PC-9 (cell line): ENCODE data around the gene SDK2. TPM values are rescaled to one million over a fixed set of nuclear protein-coding genes. Genes with fewer than 3 reads are reported as not detected.

Experiments
- BruUV-seq: library from RNA; stranded (reverse); fragments of 400-500 nt; replicated peaks from 2 replicates; lab custom pipeline; 2021; lab: Mats Ljungman, UMichigan
- CTCF ChIA-PET: fragments of 300-600 bp; sonication (Branson Sonifier 250); formaldehyde crosslinking; loops from one replicate; lab custom pipeline; 2022; ENCODE audit warnings: antibody characterized with exemption; lab: Charles Lee
- POLR2A ChIA-PET: fragments of 300-600 bp; sonication (Branson Sonifier 250); formaldehyde crosslinking; loops from one replicate; lab custom pipeline; 2022; ENCODE audit warnings: antibody characterized with exemption; ENCODE audit not compliant: unreplicated experiment; lab: Charles Lee
- DNase-seq, 2 experiments: peaks; one replicate each; pipeline versions ENCODE4 v3.0.0 to v3.0.0-alpha.2; 2015 to 2022; ENCODE audit warnings: mixed read lengths in 1 of 2
- H2AFZ ChIP-seq: fragments of 200-600 bp; sonication (generic); 2 replicates; pipeline ENCODE4 v1.8.1; 2017; ENCODE audit warnings: antibody characterized with exemption
- H3F3A ChIP-seq: fragments of 200-600 bp; sonication (generic); 2 replicates; pipeline ENCODE4 v1.8.1; 2017; ENCODE audit warnings: antibody characterized with exemption, mild to moderate bottlenecking, low read depth; ENCODE audit not compliant: insufficient read depth
- H3K27ac ChIP-seq: fragments of 200-600 bp; sonication (generic); 2 replicates; pipeline ENCODE4 v1.6.1; 2016; ENCODE audit warnings: mixed run types
- H3K27me3 ChIP-seq: fragments of 200-600 bp; sonication (generic); 2 replicates; pipeline ENCODE4 v1.6.1; 2016; ENCODE audit warnings: low read depth, mixed run types; ENCODE audit not compliant: insufficient read depth
- H3K36me3 ChIP-seq: fragments of 200-600 bp; sonication (generic); 2 replicates; pipeline ENCODE4 v1.6.1; 2016; ENCODE audit warnings: low read depth, mixed run types
- H3K4me1 ChIP-seq: fragments of 200-600 bp; sonication (generic); replicated peaks from 2 replicates; pipeline ENCODE4 v1.6.1; 2016; ENCODE audit warnings: mixed run types; ENCODE audit not compliant: insufficient read depth
- H3K4me2 ChIP-seq: fragments of 200-600 bp; sonication (generic); 2 replicates; pipeline ENCODE4 v1.6.1; 2017; ENCODE audit warnings: mixed run types
- H3K4me3 ChIP-seq: fragments of 200-600 bp; sonication (generic); 2 replicates; pipeline ENCODE4 v1.6.1; 2016; ENCODE audit warnings: mixed run types
- H3K79me2 ChIP-seq: fragments of 200-600 bp; sonication (generic); 2 replicates; pipeline ENCODE4 v1.6.1; 2017; ENCODE audit warnings: low read depth, mixed run types
- H3K9me2 ChIP-seq: fragments of 200-600 bp; sonication (generic); 2 replicates; pipeline ENCODE4 v1.8.1; 2017; ENCODE audit warnings: mild to moderate bottlenecking; ENCODE audit not compliant: insufficient read depth
- H3K9me3 ChIP-seq: fragments of 200-600 bp; sonication (generic); 2 replicates; pipeline ENCODE4 v1.8.1; 2016; ENCODE audit warnings: low read depth; ENCODE audit not compliant: insufficient read depth
- H4K20me1 ChIP-seq: fragments of 200-600 bp; sonication (generic); 2 replicates; pipeline ENCODE4 v1.8.1; 2017; ENCODE audit not compliant: insufficient read depth
- CTCF ChIP-seq: fragments of 200-600 bp; sonication (generic); conservative IDR thresholded peaks from 2 replicates; pipeline ENCODE4 v1.6.1; 2017; ENCODE audit warnings: mixed run types, antibody characterized with exemption, mild to moderate bottlenecking, moderate library complexity
- EZH2 ChIP-seq: fragments of 200-600 bp; sonication (generic); IDR thresholded peaks from 2 replicates; pipeline ENCODE4 v1.8.0; 2017; ENCODE audit warnings: antibody characterized with exemption, low read depth
- intact Hi-C: fragments of 100-400 bp; cut with micrococcal nuclease; formaldehyde crosslinking; loops from one replicate; pipeline ENCODE4 v1.10.0; 2022; ENCODE audit not compliant: unreplicated experiment
- total RNA-seq: library from RNA; stranded (reverse); gene quantifications from 2 replicates; pipeline ENCODE4 v1.2.3, GENCODE V29; 2021

The SDK2 gene
- total RNA-seq, 1 experiment from 2014 or later: 0.04 TPM

GRCh38 chr17:73510981-73511718, 133.1 kb downstream of the SDK2 start:
- DNase-seq: no peak
- BruUV-seq: no TSS peak
- Histone ChIP-seq H3K9me2 (no peaks in the 10 kb centered on the region), H3K4me2 (no peak overlapping the region), H3K27ac (no peak overlapping the region), H4K20me1 (no peaks in the 10 kb centered on the region; the same call in 1 of the 2 replicates), H3K4me3 (no peak overlapping the region), H3K27me3 (peaks cover 97% of the 10 kb centered on the region), H3K36me3 (no peaks in the 10 kb centered on the region), H3K79me2 (no peaks in the 10 kb centered on the region), H3F3A (no peaks in the 10 kb centered on the region), H3K9me3 (no peaks in the 10 kb centered on the region), H2AFZ (no peak overlapping the region), H3K4me1 (no peaks in the 10 kb centered on the region)
- ChIA-PET POLR2A (no interaction called here), CTCF (no interaction called here)
- TF ChIP-seq EZH2: no peak
- TF ChIP-seq CTCF: no peak
- intact Hi-C loops: no loop called here

GRCh38 chr17:73508931-73509605, 135.2 kb downstream of the SDK2 start:
- Histone ChIP-seq H4K20me1 (no peaks in the 10 kb centered on the region; the same call in 1 of the 2 replicates), H3F3A (no peaks in the 10 kb centered on the region), H3K9me2 (no peaks in the 10 kb centered on the region), H3K4me2 (no peak overlapping the region), H3K4me1 (no peaks in the 10 kb centered on the region), H3K36me3 (no peaks in the 10 kb centered on the region), H2AFZ (no peak overlapping the region), H3K27ac (no peak overlapping the region), H3K27me3 (peaks cover 97% of the 10 kb centered on the region), H3K9me3 (no peaks in the 10 kb centered on the region), H3K4me3 (no peak overlapping the region), H3K79me2 (no peaks in the 10 kb centered on the region)
- no peak for DNase-seq
- ChIA-PET CTCF (no interaction called here), POLR2A (no interaction called here)
- intact Hi-C loops: no loop called here
- BruUV-seq: no TSS peak
- no peak for TF ChIP-seq EZH2
- TF ChIP-seq CTCF: no peak

GRCh38 chr17:73508057-73508930, 136.0 kb downstream of the SDK2 start:
- CTCF ChIA-PET: interaction anchor here (0.5 kb wide), 1 partner anchor 940 kb away, joined by 3 read pairs; no protein-coding TSS in a partner anchor
- POLR2A ChIA-PET: no interaction called here
- intact Hi-C loops: no loop called here
- H3K27me3 ChIP-seq: peaks cover 97% of the 10 kb centered on the region
- H3F3A ChIP-seq: no peaks in the 10 kb centered on the region
- BruUV-seq: no TSS peak
- H3K4me1 ChIP-seq: no peaks in the 10 kb centered on the region
- H3K4me2 ChIP-seq: no peak overlapping the region
- H3K9me3 ChIP-seq: no peaks in the 10 kb centered on the region
- H2AFZ ChIP-seq: no peak overlapping the region
- TF ChIP-seq EZH2 (no peak), CTCF (no peak)
- no peak overlapping the region for H3K4me3 ChIP-seq
- H3K9me2 ChIP-seq: no peaks in the 10 kb centered on the region
- no peaks in the 10 kb centered on the region for H3K79me2 ChIP-seq
- H3K36me3 ChIP-seq: no peaks in the 10 kb centered on the region
- no peaks in the 10 kb centered on the region; the same call in 1 of the 2 replicates for H4K20me1 ChIP-seq
- no peak for DNase-seq
- H3K27ac ChIP-seq: no peak overlapping the region
